GM19452 (cell line): ENCODE measurements around the gene GPLD1.
"Not testable (repeated sequence)": the region's sequence is repeated elsewhere in the genome, so short reads cannot be mapped to it uniquely, and the experiment has no call there.

Experiments used
- ATAC-seq: cut with Tn5 transposase; IDR thresholded peaks from one replicate; pipeline ENCODE4 v1.9.1; 2021; ENCODE audit not compliant: unreplicated experiment

Gene GPLD1

DNA sequence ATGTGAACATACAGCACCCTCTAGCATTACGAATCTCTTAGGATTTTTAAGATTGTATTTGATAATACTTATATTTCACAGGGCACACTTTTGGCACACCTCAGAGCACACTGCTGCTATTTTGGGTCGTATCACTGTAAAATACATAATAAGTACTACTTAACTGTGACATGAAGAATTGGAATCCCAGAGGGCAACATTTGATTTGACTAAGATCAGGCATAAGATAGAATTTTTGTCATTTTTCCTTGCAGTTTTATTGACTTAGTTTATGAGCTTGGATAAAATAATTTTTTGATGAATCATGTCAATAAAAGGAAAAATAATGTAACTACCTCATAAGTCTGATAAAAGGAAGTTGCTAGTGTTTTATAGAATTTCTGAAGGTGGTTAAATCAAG, 64.3 kb downstream of the GPLD1 start:
- no peak for ATAC-seq

- ATAC-seq = no peak
Observed at GRCh38 chr6:24419526-24419925, 69.9 kb downstream of the GPLD1 start.

DNA sequence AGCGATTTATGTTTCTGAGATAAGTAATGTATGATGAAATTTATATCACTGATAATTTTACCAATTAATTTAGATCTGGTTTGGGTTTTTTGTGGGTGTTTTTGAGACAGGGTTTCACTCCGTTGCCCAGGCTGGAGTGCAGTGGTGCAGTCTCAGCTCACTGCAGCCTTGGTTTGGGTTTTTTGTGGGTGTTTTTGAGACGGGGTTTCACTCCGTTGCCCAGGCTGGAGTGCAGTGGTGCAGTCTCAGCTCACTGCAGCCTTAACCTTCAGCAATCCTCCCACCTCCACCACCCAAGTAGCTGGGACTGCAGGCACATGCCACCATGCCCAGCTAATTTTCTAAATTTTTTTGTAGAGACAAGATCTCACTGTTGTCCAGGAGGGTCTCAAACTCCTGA, 73.6 kb downstream of the GPLD1 start:
- ATAC-seq = peak; percentile 61

GRCh38 chr6:24414531-24414930, 74.8 kb downstream of the GPLD1 start:
- not testable (repeated sequence) for ATAC-seq

GRCh38 chr6:24412294-24412693, 77.1 kb downstream of the GPLD1 start:
- ATAC-seq = no peak

DNA sequence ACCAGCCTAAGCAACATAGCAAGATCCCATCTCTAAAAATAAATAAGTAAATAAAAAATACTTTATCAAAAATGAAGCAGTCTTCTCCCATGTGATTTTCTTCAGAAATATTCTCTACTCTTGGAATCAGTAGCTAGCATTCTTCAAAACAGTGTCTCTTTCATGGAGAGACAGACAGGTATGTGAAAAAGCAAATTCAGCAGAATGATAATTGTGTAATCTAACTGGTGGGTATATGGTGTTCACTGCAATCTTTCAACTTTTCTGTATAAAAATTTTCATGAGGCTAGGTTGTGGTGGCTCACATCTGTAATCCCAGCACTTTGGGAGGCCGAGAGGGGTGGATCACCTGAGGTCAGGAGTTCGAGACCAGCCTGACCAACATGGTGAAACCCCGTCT, 78.8 kb downstream of the GPLD1 start:
- no peak for ATAC-seq

DNA sequence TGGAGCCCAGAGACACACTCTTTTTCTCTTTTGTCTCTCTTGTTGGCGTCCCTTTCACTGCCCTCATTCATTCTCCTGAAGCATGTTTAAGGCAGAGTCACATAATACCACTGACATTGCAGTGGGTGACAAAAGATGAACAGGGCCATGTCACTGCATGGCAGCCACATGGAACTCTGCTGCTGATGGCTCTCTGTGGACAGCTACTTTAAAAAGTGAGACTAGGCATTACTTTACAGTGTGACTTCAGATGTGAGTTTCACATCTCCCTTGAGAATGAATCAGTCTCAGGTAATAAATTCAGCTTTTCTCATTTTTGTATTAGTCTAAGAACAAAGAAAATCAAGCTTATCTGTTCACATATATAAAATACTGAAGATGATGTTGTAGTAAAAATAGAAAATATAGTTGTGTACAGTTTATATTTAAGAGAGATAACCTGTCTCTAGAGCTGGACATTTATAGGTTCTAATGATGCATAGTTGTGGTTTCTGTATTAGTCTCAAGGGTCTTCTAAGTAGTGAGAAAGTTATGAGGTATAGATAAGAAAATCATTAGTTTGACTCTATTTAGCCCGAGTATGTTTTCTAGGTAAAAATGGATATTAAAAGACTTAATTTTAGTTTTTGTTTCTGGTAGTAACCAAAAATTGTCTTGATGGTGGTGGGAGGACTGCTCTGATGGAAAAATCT, 80.5 kb downstream of the GPLD1 start:
- ATAC-seq = peak; percentile 79

- no peak for ATAC-seq
Observed at GRCh38 chr6:24405262-24405661, 84.1 kb downstream of the GPLD1 start.

DNA sequence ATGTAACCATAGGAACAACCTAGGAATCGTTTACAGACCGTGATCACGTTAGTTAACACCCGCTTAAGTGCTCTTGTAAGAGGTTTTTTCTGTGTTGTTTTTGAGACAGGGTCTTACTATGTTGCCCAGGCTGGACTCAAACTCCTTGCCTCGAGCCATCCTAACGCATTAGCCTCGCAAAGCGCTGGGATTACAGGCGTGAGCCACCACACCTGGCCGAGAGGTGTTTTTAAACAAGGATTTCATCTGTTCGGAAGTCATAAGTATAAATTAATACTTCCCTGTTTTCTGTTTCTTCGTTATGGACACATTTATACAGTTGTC, 85.9 kb downstream of the GPLD1 start:
- no peak for ATAC-seq

GRCh38 chr6:24402697-24403500, 86.5 kb downstream of the GPLD1 start, which contains the start of gene MRS2:
MRS2 (plus strand) TSS chr6:24402936; CDS start chr6:24403047, 111 bp downstream.
- ATAC-seq = peak; percentile 94

- no peak for ATAC-seq
Observed at GRCh38 chr6:24401458-24401857, 87.9 kb downstream of the GPLD1 start.

- not testable (repeated sequence) for ATAC-seq
Observed at GRCh38 chr6:24400045-24401039, 89.0 kb downstream of the GPLD1 start.

DNA sequence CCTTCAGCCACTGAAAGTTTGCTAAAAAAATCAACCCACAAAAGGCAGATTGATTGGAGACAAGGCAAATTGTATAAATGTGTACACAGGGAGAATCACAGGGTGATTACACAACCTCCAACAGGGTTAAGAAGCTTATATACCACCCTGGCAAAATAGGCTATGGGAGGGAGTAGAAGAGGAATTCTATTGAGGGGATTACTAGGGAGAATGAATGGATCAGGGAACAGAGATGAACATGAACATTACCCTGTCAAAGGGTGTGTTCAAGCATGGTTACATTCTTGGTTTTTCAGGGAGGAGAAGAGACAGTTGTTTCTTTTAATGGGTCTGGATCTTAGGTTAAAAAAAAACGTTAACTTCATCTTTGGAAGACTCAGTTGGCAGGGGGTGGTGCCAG, 91.7 kb downstream of the GPLD1 start:
- no peak for ATAC-seq

DNA sequence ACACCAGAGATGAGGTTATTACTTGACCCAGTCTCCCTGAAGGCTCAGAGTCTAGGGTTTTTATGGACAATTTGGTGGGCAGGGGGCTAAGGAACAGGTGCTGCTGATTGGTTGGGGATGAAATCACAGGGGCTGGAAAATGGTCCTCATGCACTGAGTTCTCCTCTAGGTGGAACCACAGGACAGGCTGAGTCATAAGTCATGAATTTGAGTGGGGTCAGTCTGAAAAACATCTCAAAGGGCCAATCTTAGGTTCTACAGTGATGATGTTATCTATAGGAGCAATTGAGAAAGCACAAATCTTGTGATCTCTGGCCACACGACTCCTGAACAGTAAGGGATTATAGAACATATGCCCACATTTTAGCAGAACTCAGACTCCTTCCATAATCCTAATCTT, 92.6 kb downstream of the GPLD1 start:
- ATAC-seq = no peak

GRCh38 chr6:24394780-24395437, 94.5 kb downstream of the GPLD1 start:
- ATAC-seq = no peak

- no peak for ATAC-seq
Observed at GRCh38 chr6:24394061-24394779, 95.2 kb downstream of the GPLD1 start.

- peak; percentile 85 for ATAC-seq
Observed at GRCh38 chr6:24391756-24392405, 97.5 kb downstream of the GPLD1 start.

DNA sequence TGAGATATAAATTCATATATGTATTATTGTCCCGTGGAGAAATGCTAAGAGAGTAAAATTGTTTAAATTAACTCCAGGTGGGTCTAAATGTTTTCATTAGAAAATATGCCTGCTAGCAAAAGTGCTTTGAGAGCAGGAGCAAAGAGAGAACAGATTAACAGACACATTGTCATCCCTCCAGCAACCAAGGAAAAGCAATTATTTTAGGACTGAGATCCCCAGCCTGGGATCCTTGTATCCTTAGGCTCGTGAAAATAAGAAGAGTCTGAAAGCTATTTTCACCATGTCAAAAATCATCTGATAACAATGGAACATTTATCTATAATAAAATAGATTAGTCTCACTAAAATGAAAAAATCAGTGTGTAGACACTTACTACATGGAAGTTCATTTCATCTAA, 98.2 kb downstream of the GPLD1 start:
- no peak for ATAC-seq

GRCh38 chr6:24387818-24388217, 101.6 kb downstream of the GPLD1 start:
- no peak for ATAC-seq
